OCI-LY7 (cell line): ENCODE results near the gene CNGA1.

Experiments used
- EZH2phosphoT487 ChIP-seq: fragments of 200-600 bp; sonication (generic); IDR thresholded peaks from 2 replicates; pipeline ENCODE4 v1.6.1; 2018; ENCODE audit warnings: low read depth, borderline replicate concordance, mild to moderate bottlenecking, mixed run types, antibody characterized with exemption, low read length, moderate library complexity, mixed read lengths
- TF ChIP-seq, protein P1 (sequence below): fragments of 200-600 bp; sonication (generic); conservative IDR thresholded peaks from 2 replicates; pipeline ENCODE4 v1.5.1; 2014; ENCODE audit warnings: mild to moderate bottlenecking, antibody characterized with exemption, low read length, moderate library complexity, mixed read lengths

DNA sequence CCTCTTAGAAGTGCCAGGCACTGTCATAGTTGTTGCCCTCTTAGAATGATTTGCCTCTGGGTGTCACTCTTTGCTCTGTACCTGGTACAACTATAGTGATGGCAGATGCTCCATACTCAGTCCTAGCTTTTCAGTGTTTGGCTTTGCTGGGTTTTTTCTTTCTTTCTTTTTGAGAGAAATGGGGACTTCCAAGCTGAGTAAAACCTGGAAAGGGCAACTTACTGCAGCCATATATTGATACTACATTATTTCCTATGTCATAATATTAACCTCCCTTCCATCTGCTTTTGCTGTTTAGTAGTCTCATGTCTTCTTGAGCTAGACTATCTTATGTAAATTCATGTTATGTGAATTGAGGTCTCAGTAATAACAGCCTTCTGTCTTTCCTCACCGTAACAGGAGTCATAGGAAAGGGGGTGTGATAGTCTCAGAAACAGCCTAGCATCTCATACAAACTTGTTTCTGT is 49.1 kb upstream of the CNGA1 start:
- TF ChIP-seq, protein P1, sequence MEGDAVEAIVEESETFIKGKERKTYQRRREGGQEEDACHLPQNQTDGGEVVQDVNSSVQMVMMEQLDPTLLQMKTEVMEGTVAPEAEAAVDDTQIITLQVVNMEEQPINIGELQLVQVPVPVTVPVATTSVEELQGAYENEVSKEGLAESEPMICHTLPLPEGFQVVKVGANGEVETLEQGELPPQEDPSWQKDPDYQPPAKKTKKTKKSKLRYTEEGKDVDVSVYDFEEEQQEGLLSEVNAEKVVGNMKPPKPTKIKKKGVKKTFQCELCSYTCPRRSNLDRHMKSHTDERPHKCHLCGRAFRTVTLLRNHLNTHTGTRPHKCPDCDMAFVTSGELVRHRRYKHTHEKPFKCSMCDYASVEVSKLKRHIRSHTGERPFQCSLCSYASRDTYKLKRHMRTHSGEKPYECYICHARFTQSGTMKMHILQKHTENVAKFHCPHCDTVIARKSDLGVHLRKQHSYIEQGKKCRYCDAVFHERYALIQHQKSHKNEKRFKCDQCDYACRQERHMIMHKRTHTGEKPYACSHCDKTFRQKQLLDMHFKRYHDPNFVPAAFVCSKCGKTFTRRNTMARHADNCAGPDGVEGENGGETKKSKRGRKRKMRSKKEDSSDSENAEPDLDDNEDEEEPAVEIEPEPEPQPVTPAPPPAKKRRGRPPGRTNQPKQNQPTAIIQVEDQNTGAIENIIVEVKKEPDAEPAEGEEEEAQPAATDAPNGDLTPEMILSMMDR, result no peak
- TF ChIP-seq EZH2phosphoT487, result no peak
